Measurements from ENCODE around the gene SULT1A1.
"Not testable (repeated sequence)": the region's sequence is repeated elsewhere in the genome, so short reads cannot be mapped to it uniquely, and the experiment has no call there.

SULT1A1 gene

GRCh38 chr16:28623172-28623711, 13.4 kb upstream of the SULT1A1 start:
- no peak overlapping the region for H3K27ac ChIP-seq (ENCODE audit: low read depth, low read length, poor library complexity, severe bottlenecking)
- no peaks in the 10 kb centered on the region for H3F3A ChIP-seq (ENCODE audit: insufficient read depth, low read length)
- H3K9me2 ChIP-seq (ENCODE audit: low read depth, low read length): no peaks in the 10 kb centered on the region
- peak overlapping the region; percentile 34; the same call in 1 of the 2 replicates for H3K4me2 ChIP-seq (ENCODE audit: low read length)
- H4K20me1 ChIP-seq (ENCODE audit: insufficient read depth, low read length): no peaks in the 10 kb centered on the region
- H3K36me3 ChIP-seq (ENCODE audit: insufficient read depth, low read length): no peaks in the 10 kb centered on the region
- H3K27me3 ChIP-seq (ENCODE audit: insufficient read depth, low read length): no peaks in the 10 kb centered on the region
- no peak overlapping the region for H2AFZ ChIP-seq (ENCODE audit: low read length)
- no peak overlapping the region for H3K9ac ChIP-seq (ENCODE audit: low read length)
- no peaks in the 10 kb centered on the region for H3K4me1 ChIP-seq (ENCODE audit: insufficient read depth, low read length, severe bottlenecking)
- no peaks in the 10 kb centered on the region for H3K79me2 ChIP-seq (ENCODE audit: insufficient read depth, low read length)
- TF ChIP-seq EZH2 (IDR thresholded peaks at IDR 0.05; ENCODE audit: borderline replicate concordance, low read length) (no peak), CTCF (IDR thresholded peaks at IDR 0.05; ENCODE audit: low read length) (no peak)
- peak overlapping the region; percentile 37 for H3K4me3 ChIP-seq (ENCODE audit: low read depth, low read length, poor library complexity, severe bottlenecking)
- no peaks in the 10 kb centered on the region for H3K9me3 ChIP-seq (ENCODE audit: low read length)

GRCh38 chr16:28622532-28623171, 12.8 kb upstream of the SULT1A1 start:
- H2AFZ ChIP-seq (ENCODE audit: low read length); H3K27me3 ChIP-seq (ENCODE audit: insufficient read depth, low read length); H3K9me3 ChIP-seq (ENCODE audit: low read length); H3K4me1 ChIP-seq (ENCODE audit: insufficient read depth, low read length, severe bottlenecking); H4K20me1 ChIP-seq (ENCODE audit: insufficient read depth, low read length); H3K27ac ChIP-seq (ENCODE audit: low read depth, low read length, poor library complexity, severe bottlenecking); H3K4me3 ChIP-seq (ENCODE audit: low read depth, low read length, poor library complexity, severe bottlenecking); H3K9me2 ChIP-seq (ENCODE audit: low read depth, low read length); H3F3A ChIP-seq (ENCODE audit: insufficient read depth, low read length); H3K9ac ChIP-seq (ENCODE audit: low read length); H3K79me2 ChIP-seq (ENCODE audit: insufficient read depth, low read length); H3K36me3 ChIP-seq (ENCODE audit: insufficient read depth, low read length); H3K4me2 ChIP-seq (ENCODE audit: low read length): not testable (repeated sequence)

GRCh38 chr16:28621481-28622155, 11.8 kb upstream of the SULT1A1 start:
- no peak overlapping the region for H2AFZ ChIP-seq (ENCODE audit: low read length)
- no peak overlapping the region for H3K27ac ChIP-seq (ENCODE audit: low read depth, low read length, poor library complexity, severe bottlenecking)
- peaks cover 11% of the 10 kb centered on the region for H3K4me1 ChIP-seq (ENCODE audit: insufficient read depth, low read length, severe bottlenecking)
- H4K20me1 ChIP-seq (ENCODE audit: insufficient read depth, low read length): no peaks in the 10 kb centered on the region
- H3K27me3 ChIP-seq (ENCODE audit: insufficient read depth, low read length): no peaks in the 10 kb centered on the region
- H3K4me3 ChIP-seq (ENCODE audit: low read depth, low read length, poor library complexity, severe bottlenecking): no peak overlapping the region
- H3F3A ChIP-seq (ENCODE audit: insufficient read depth, low read length): no peaks in the 10 kb centered on the region
- H3K36me3 ChIP-seq (ENCODE audit: insufficient read depth, low read length): no peaks in the 10 kb centered on the region
- no peaks in the 10 kb centered on the region for H3K9me3 ChIP-seq (ENCODE audit: low read length)
- H3K9ac ChIP-seq (ENCODE audit: low read length): no peak overlapping the region
- H3K4me2 ChIP-seq (ENCODE audit: low read length): no peak overlapping the region
- H3K9me2 ChIP-seq (ENCODE audit: low read depth, low read length): no peaks in the 10 kb centered on the region
- TF ChIP-seq EZH2 (IDR thresholded peaks at IDR 0.05; ENCODE audit: borderline replicate concordance, low read length) (no peak), CTCF (IDR thresholded peaks at IDR 0.05; ENCODE audit: low read length) (no peak)
- H3K79me2 ChIP-seq (ENCODE audit: insufficient read depth, low read length): no peaks in the 10 kb centered on the region

GRCh38 chr16:28620316-28620715, 10.5 kb upstream of the SULT1A1 start:
- H3K79me2 ChIP-seq (ENCODE audit: insufficient read depth, low read length): not testable (repeated sequence)

More at GRCh38 chr16:28620316-28620715, 10.5 kb upstream of the SULT1A1 start:
- H3K4me3 ChIP-seq (ENCODE audit: low read depth, low read length, poor library complexity, severe bottlenecking); H3K9me3 ChIP-seq (ENCODE audit: low read length); H3K36me3 ChIP-seq (ENCODE audit: insufficient read depth, low read length); H2AFZ ChIP-seq (ENCODE audit: low read length); H3K27me3 ChIP-seq (ENCODE audit: insufficient read depth, low read length); H3K9me2 ChIP-seq (ENCODE audit: low read depth, low read length); H4K20me1 ChIP-seq (ENCODE audit: insufficient read depth, low read length); H3K9ac ChIP-seq (ENCODE audit: low read length); H3K27ac ChIP-seq (ENCODE audit: low read depth, low read length, poor library complexity, severe bottlenecking); H3K4me2 ChIP-seq (ENCODE audit: low read length); H3F3A ChIP-seq (ENCODE audit: insufficient read depth, low read length): not testable (repeated sequence)
- peaks cover 11% of the 10 kb centered on the region for H3K4me1 ChIP-seq (ENCODE audit: insufficient read depth, low read length, severe bottlenecking)
